ENCODE data around the gene LHFPL3.

The LHFPL3 gene

GRCh38 chr7:104604706-104605105 is 276.3 kb downstream of the LHFPL3 start:
- DNase-seq: no peak

GRCh38 chr7:104621321-104621720 is 292.9 kb downstream of the LHFPL3 start:
- DNase-seq: no peak

GRCh38 chr7:104625956-104626355 is 297.6 kb downstream of the LHFPL3 start:
- DNase-seq: no peak

- DNase-seq: peak; percentile 5
Observed at GRCh38 chr7:104627516-104627915, 299.1 kb downstream of the LHFPL3 start.

- DNase-seq: no peak
Observed at GRCh38 chr7:104628017-104628416, 299.6 kb downstream of the LHFPL3 start.

- DNase-seq: no peak
Observed at GRCh38 chr7:104629408-104629807, 301.0 kb downstream of the LHFPL3 start.

- no peak for DNase-seq
Observed at GRCh38 chr7:104640506-104640905, 312.1 kb downstream of the LHFPL3 start.

- DNase-seq: no peak
Observed at GRCh38 chr7:104642560-104642959, 314.2 kb downstream of the LHFPL3 start.

- peak; percentile 9 for DNase-seq
Observed at GRCh38 chr7:104643587-104644217, 315.3 kb downstream of the LHFPL3 start.

GRCh38 chr7:104650991-104651640 is 322.7 kb downstream of the LHFPL3 start:
- DNase-seq: no peak

GRCh38 chr7:104652434-104652833 is 324.0 kb downstream of the LHFPL3 start:
- DNase-seq: no peak

- DNase-seq: no peak
Observed at GRCh38 chr7:104652865-104653264, 324.5 kb downstream of the LHFPL3 start.

GRCh38 chr7:104653825-104654401 is 325.5 kb downstream of the LHFPL3 start:
- DNase-seq: no peak

- no peak for DNase-seq
Observed at GRCh38 chr7:104655592-104655991, 327.2 kb downstream of the LHFPL3 start.

GRCh38 chr7:104656467-104656866 is 328.1 kb downstream of the LHFPL3 start:
- no peak for DNase-seq

- no peak for DNase-seq
Observed at GRCh38 chr7:104657134-104657533, 328.7 kb downstream of the LHFPL3 start.

GRCh38 chr7:104661575-104661974 is 333.2 kb downstream of the LHFPL3 start:
- DNase-seq: no peak

- no peak for DNase-seq
Observed at GRCh38 chr7:104664648-104665047, 336.2 kb downstream of the LHFPL3 start.

- DNase-seq: no peak
Observed at GRCh38 chr7:104677587-104677986, 349.2 kb downstream of the LHFPL3 start.

GRCh38 chr7:104679085-104679484 is 350.7 kb downstream of the LHFPL3 start:
- DNase-seq: no peak

- no peak for DNase-seq
Observed at GRCh38 chr7:104686286-104686685, 357.9 kb downstream of the LHFPL3 start.

GRCh38 chr7:104694710-104695109 is 366.3 kb downstream of the LHFPL3 start:
- DNase-seq: no peak

- no peak for DNase-seq
Observed at GRCh38 chr7:104695563-104695962, 367.2 kb downstream of the LHFPL3 start.

- DNase-seq: no peak
Observed at GRCh38 chr7:104700336-104700735, 371.9 kb downstream of the LHFPL3 start.

All from activated CD4-positive, alpha-beta T cell treated with anti-CD3 and anti-CD28 coated beads for 48 hours (primary cell).